ENCODE data around the gene ID3.
A peak's percentile ranks its signal among the peaks of the same experiment; 100 is the strongest.

The ID3 gene

DNA sequence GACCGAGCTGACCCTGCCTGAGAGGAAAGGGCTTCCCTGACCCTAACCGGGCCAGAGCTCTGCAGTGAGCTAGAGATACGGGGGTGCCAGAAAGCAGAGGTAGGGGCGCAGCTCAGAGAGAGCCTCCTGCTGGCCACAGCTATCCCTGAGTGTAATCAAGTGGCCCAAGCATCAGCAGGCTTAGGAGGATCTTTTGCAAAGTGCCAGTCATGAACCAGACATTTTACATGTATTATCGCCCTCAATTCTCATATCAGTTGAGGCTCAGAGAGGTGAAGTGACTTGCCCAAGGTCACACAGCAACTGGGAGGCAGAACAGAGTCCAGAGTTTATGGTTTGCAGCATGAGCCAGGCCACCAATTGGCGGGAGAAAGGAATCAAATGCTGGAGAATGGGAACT is 7.0 kb upstream of the ID3 start:
- no peak for DNase-seq (ENCODE audit: low read depth in 2 of 2, low spot score in 1 of 2)

DNA sequence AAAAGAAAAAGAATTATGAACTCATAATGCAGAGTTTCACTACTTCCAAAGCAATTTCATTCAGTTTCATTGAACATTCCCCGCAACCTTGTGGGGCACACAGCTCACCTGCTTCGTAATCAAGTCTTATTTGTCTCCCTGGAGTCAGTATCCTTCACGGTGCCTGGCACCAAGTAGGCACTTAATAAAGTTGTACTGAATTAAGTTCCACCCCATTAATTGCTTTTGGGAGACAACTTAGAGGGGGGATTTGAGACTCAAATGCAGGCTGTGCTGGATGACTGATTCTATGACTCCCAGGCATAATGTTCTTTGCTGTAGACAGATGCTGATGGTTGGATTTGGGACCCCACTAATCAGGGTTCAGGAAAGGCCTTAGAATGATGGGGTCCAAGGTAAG is 6.5 kb upstream of the ID3 start:
- no peak for DNase-seq (ENCODE audit: low read depth in 2 of 2, low spot score in 1 of 2)

DNA sequence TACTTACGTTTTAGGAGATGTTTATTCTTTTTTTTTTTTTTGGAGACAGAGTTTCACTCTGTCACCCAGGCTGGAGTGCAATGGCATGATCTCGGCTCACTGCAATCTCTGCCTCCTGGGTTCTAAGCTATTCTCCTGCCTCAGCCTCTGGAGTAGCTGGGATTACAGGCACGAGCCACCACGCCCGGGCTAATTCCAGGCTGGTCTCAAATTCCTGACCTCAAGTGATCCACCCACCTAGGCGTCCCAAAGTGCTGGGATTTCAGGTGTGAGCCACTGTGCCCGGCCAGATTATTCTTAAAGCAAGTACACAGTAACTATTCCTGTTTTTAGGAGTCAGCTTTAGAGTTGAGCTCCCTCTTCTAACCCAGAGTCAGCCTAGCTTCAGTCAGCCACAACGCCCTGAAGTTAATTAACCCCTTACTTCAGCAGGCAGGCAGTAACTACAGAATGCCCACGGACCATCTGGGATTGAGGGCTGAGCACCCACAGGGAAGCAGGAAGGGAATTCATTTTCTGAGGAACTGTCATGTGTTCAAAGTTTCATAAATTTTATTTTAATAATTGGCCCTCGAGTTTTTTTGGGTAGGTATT is 5.3 kb upstream of the ID3 start:
- DNase-seq (ENCODE audit: low read depth in 2 of 2, low spot score in 1 of 2): no peak

DNA sequence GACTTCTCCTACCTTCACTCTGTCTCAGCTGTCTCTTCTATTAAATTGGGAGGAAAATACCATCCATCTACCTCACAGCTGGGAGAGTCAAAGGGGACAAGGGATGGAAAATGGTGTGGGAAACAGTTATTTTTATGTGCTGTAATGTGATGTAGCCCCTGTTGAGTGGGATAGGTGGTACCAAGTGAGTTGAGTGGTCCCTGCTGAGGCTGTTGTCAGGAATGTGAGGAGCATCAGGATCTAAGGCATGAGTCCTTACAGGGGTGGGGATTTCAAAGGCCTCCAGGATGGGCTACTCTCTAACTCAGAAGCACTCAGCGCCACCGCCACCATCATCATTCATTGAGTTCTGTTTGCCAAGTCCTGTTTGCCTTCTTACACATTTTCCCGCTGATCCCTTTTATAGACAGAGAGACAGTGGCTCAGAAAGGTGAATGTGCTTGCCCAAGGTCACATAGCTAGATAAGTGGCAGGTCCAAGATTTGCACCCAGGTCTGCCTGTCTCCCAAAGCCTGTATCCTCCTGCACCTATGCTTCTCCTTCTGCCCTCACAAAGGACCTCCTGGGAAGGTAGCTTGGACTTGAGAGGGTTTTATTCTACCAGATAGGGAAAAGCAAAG is 4.6 kb upstream of the ID3 start:
- no peak for DNase-seq (ENCODE audit: low read depth in 2 of 2, low spot score in 1 of 2)

DNA sequence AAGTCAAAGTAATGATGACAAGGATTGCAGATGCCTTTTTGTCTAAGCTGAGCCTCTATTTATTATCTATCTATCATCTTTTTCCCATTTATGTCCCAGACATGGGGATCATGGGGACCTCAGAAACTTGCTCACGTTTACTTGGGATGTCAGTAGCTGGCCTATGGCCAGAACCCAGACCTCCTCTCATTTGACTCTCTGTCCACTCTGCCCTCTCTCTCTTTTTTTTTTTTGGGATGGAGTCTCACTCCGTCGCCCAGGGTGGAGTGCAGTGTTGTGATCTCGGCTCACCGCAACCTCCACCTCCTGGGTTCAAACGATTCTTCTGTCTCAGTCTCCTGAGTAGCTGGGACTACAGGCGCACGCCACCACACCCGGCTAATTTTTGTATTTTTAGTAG is 3.7 kb upstream of the ID3 start:
- DNase-seq (ENCODE audit: low read depth in 2 of 2, low spot score in 1 of 2): no peak

DNA sequence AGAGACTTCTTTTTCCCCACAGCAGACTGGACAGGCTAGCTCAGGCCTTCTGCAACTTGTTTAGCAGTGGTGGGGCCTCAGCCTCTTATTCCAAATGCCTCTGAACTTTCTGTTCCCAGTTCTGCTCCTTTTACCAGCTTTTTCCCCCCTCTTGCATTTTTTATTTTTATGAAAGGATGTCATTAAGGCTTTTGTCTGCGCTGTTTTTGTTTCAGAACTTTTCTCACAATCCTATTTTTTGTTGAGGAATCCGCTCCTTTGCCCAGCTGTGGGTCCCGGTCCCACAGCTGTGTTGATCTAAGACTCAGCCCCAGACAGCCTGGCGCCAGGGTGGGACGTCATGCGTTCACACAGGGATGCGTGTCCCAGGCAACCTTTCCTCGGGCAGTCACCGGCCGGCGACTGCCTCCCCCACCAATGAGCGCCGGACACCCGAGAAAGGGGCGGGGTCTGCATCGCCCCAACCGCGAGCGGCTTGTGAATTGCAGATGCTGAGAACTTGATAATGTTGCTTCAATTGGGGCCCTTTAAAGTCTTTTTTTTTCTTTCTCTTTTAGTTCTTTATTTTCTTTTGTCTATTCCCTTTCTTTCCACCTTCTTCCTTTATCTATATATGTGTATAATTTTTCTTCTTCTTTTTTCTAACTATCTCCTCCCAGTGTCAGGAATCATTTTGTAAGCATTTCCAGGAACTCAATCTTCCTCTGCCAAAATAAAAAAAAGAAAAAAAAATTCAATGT is 3.0 kb upstream of the ID3 start:
- no peak for DNase-seq (ENCODE audit: low read depth in 2 of 2, low spot score in 1 of 2)

DNA sequence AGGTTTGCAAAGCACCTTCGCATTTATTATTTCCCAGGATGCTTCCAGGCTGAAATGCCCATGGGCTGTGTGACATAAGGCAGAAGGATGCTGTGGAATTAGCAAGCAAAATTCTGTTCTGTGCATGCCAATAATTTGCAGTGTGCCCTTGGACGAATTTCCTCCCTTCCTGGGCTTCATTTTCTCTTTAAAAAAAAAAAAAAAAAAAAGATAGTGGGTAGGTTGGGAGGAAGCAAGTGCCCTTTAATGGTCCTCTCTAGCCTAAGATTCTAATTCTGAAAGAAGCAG is 2.5 kb upstream of the ID3 start:
- DNase-seq (ENCODE audit: low read depth in 2 of 2, low spot score in 1 of 2): no peak

DNA sequence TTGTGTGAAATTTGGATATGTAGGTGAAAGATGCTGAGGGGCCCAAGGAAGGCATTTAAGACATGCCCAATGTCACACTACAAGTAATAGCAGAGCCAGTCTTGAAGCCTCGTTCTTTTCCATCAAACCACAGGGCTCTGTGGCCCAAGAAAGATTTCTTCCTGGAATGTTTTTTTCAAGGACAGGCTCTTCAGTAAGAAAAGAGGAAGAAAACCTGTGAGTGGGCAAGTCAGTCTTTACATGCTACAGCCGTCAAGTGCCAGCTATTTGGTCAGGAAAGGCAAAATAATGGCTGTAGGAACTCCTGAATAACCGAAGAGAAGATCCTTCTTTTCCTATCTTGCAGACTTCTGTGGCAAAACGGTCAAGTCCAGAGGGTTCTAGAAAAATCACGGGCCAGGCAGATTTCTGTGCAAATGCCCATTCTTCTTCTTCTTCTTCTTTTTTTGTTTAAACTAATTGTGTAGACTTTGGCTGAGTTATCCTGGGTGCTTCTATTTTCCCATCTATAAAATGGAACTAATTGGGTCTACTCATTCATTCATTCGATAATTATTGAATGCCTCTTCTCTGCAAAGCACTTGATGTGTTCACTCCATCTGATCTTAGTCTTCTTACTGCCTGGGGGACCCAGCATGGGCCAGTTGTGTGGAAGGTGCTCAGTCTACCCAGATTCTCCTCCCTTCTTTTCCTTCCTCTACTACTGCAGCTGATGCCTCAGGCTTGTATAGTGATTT is 1.9 kb upstream of the ID3 start:
- no peak for DNase-seq (ENCODE audit: low read depth in 2 of 2, low spot score in 1 of 2)

DNA sequence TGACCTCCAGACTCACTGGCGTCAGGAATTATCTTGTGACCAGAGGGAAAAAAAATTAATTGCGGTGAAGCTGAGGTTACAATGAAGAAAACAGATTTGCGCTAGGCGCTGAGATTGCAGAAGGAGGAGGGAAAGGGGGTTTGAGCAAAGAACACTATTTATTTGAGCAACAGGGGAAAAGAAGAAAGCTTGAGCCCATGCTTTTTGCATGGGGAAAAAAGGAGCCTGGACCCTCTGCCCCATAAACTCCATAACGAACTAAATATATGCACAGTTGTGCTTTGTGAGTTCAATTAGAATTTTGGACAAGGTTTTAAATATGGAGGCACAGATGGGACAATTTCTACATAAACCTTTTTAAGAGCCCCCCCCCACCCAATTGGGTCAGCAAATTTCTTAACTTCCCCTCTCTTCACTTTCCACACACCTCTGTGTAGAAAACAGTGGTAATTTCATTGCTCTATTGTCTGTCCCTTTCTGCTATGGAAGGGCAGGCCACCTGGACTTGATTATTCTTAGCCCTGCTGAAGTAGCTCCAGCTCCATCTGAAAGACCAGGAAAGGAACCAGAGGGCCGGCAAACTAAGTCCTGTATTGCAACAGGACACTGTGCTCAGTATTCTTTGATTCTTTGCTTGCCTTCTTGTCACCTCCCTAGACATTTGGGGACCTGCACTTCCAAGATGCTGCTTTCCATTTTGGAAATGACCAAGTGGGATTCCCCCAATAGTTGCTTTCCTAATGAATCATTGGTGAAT is 862 bp upstream of the ID3 start:
- no peak for DNase-seq (ENCODE audit: low read depth in 2 of 2, low spot score in 1 of 2)

DNA sequence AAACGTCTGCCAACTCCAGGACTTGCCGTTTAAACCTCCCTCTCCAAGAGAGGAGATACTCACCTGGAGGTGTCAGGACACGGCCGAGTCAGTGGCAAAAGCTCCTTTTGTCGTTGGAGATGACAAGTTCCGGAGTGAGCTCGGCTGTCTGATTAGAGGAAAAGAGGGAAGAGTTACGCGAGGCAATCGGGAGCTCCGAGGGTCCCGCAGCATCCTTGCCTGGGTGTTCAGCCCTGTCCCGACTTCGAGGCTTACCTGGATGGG is 497 bp downstream of the ID3 start:
- DNase-seq (ENCODE audit: low read depth in 2 of 2, low spot score in 1 of 2): no peak

DNA sequence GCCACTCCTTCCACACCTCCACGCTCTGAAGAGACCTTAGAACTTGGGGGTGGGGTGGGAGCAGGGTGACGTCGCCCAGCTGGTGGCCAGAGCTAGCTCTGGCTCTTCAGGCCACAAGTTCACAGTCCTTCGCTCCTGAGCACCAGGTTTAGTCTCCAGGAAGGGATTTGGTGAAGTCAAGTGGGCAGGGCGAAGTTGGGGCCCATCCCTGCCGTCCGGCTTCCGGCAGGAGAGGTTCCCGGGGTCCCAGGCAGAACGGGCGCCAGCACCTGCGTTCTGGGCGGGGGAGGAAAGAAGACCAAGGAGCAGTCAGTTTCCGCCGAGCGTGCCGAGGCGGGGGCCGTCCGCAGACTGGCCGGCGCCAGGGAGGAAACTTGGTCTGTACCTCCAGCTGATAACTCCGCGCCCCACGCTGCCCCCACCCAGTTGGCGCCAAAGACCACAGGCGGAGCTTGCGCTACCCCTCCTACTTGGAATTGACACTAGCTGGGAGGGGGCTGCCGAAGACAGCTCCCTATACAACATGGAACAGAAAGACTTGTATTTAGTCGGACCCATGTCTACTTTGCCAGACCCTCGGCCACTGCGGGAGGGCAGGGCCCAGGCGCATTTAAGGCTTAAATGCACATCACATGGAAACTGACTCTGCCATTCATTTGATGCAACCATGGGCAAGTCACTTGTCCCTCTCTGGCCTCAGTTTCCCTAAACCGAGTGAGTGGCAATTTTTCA is 995 bp downstream of the ID3 start:
- DNase-seq (ENCODE audit: low read depth in 2 of 2, low spot score in 1 of 2): no peak

DNA sequence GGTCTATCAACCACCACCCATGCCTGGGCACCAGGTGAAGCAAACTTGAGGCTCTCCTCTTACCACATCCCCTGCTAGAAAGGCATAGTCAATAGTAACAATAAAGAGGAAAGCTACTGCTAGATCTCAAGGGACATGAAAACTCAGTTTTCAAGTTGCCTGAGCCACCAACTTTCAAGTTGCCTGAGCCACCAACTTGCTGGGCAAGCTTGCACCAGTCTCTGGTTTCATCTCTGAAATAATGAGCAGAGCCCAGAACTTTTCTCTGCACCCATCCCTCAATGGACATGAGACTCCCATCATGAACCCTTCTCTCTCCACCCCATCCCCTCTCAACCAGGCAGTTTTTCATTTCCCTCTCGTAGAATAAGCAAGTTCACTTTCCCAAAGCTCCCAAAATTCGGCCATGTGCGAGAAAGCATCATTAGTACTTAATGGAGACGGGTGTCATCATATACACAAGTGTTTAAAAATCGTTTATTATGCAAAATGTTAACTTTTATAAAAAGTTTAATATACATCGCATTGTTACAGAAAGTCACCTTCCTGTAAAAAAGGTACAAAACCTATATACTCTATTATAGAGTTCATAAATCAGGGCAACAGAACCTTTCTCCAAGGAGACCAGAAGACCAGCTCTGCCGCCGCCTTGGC is 1.7 kb downstream of the ID3 start:
- no peak for DNase-seq (ENCODE audit: low read depth in 2 of 2, low spot score in 1 of 2)

DNA sequence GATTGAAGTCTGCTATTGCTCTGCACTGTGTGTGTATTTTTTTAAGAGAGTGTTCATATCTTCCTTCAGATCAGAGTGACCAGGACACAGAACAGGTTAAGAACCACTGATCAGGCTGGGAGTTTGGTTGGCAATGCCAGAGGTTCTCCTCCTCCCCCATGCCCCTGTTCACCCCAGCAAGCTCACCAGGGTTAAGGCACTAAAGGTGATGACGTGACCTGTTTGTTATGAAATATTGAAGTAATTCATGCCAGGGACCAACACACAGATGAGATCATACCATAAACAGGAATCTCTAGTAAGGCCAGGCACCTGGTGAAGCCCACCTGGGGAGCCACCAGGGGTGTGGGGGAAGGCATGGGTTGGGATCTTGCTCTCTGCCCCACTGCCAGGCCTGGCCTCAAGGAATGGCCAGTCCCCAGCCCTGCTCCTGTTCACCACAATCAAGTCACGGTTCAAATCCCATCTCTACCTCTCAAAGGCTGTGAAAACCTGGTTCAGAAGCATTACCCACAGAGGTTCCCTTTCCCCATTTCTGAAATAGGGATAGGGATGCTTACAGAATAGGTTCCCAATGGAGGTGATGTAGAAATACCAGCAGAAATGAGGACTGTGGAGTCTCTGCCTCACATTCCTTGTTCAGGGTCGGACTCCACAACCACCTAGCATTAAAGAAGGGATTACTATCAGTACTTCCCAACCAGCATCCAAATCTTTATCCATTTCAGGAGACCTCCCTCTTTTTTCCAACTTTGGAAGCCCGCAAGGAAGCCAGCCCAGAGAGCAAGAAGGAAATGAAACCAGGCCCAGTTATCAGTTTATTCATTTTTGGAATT is 2.4 kb downstream of the ID3 start:
- DNase-seq (ENCODE audit: low read depth in 2 of 2, low spot score in 1 of 2): no peak

DNA sequence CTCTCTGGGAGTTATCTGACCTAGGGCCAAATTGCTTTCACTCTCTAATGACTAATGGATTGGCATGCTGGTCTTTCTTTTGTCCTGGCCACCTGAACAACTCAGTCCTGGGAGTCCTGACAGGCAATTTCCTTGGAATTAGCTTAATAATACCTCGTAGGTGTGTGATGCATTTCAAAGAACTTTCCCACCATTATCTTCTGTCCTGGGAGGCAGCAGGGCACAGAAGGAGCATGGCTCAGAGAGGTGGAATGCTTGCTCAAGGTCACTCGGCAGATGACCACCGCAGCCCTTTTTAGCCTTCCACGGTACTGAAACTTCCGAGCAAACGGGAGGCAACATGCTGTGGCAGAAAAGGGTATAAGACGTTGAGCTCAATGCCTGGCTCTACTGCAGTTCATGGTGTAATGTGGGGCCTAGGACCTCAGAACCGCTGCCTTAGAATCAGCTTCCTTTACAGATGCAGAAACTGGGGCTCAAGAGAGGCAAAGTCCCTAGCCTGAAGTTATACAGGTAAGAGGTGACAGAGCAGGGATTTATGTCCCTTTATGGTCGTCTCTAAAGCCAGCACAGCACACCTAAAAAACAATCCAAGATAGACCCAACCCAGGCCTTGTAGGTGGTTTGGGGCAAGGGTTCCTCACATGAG is 3.2 kb downstream of the ID3 start:
- no peak for DNase-seq (ENCODE audit: low read depth in 2 of 2, low spot score in 1 of 2)

DNA sequence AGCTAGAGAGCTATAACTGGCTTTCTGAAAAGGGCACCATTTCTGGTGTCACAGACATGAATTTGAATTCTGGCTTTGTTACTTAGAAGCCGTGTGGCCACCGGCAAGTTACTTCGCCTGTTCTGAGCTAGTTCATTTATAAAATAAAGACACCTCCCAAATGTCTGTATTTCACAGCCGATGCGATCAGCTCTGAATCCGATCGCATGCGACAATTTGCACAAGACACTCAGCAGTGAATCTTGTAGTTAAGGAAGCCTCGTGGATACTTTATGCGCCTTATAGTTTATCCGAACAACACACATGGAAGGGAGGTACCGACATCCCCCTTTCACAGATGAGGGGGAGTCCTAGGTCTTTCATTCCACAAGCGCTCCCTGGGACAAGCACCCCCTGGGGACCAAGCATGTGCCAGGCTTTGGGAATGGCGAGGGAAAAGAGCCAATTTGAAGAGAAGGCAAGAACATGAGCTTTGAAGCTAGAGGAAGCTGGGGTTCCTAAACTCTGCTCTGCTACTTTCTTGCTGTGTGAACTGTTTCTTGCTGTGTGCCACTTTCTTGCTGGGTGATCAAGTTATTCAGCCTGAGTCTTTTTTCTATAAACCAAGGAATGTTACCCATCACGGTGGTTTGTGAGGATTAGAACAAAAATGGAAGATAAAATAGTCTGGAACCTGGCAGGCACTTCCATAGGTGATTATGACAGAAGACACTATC is 3.9 kb downstream of the ID3 start:
- no peak for DNase-seq (ENCODE audit: low read depth in 2 of 2, low spot score in 1 of 2)

DNA sequence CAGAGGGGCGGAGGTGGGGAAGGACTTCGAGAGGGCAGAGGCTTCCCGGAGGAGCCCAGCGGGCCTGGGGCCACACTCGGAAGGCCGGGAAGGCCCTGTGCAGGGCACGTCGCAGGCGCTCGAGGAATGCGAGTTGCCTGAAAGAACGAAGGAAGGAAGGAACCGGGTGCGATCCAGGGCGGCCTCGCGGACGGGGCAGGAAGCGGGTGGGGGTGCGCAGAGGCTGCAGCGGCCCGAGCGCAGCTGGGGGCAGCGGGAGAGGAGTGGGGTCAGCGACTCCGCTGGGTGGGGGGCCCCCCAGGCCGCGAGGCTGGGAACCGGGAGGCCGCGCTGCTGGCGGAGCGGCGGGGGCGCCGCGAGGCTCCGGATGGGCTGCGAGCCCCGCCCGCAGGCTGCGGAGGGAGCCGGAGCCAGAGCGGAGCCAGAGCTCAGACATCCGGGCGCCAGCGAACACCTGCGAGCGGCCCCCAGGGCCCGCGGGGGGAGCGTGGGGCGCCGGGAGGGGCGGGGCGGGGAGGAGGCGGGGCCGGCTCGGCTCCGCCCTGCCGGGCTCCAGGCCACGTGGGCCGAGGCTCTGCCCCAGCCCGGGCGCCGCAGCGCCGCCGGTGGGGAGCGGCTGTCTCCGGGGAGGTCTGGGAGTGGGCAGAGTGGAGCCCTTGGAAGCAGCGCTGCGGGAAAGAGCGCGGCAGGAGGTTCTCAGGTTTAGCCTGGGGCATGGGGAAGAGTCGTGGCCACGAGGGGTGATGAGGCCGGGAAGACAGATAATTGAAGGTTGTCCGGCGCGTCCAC is 4.6 kb downstream of the ID3 start:
- peak; percentile 50 to 68 for DNase-seq (ENCODE audit: low read depth in 2 of 2, low spot score in 1 of 2)

DNA sequence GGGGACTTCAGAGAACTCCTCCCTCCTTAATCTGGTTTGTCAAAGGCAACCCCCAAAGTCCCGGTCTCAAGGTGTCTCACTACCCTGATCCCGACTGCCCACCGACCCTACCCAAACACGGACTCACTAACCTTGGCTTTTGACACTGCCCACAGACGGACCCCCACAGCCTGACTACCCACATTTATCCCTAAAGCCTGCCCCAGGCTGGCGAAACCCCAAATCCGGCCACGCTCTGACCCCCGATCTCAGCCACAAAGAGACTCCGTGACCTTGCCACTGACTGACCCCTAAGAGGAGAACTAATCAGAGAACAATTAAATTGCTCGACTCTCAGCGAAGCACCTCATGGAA is 5.2 kb downstream of the ID3 start:
- DNase-seq (ENCODE audit: low read depth in 2 of 2, low spot score in 1 of 2): no peak
